Measurements from ENCODE around the gene BMP8A.

The BMP8A gene

DNA sequence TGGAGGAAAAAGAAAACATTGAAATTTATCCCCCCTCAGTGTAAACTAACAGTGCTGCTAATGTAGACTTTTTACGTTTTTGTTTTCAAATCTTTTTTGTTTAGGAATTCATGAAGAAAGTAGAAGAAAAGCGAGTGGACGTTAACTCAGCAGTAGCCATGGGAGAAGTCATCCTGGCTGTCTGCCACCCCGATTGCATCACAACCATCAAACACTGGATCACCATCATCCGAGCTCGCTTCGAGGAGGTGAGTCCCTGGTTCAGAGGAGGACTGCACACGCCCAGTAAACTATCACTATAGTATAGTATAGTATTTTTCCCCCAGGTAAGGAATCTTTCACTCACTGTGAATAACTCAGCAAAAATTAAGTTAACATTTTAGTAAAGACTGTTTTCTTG lies 37.8 kb upstream of the BMP8A start:
- Histone ChIP-seq H3K4ac (ENCODE audit: low read depth in 1 of 2, low read length in 2 of 2) (no peak overlapping the region), H2BK5ac (ENCODE audit: low read depth, low read length, poor library complexity, severe bottlenecking) (no peak overlapping the region), H3K27me3 (ENCODE audit: control insufficient read depth in 1 of 2, insufficient read depth in 1 of 2, low read length in 2 of 2) (no peaks in the 10 kb centered on the region), H3K4me3 (ENCODE audit: insufficient read depth in 1 of 2, low read depth in 1 of 2, low read length in 2 of 2) (no peak overlapping the region), H3K9me3 (ENCODE audit: control insufficient read depth, low read length) (no peaks in the 10 kb centered on the region), H3K23ac (ENCODE audit: low read length in 2 of 2) (no peak overlapping the region), H3K36me3 (ENCODE audit: control insufficient read depth in 1 of 2, insufficient read depth in 2 of 2, low read depth in 1 of 2, low read length in 2 of 2) (peaks cover 66 to 96% of the 10 kb centered on the region in 2 experiments), H4K91ac (ENCODE audit: low read length) (no peak overlapping the region), H3K79me1 (replicated peaks; ENCODE audit: low read length, poor library complexity, severe bottlenecking) (peaks cover 14% of the 10 kb centered on the region), H2BK120ac (ENCODE audit: low read depth, low read length) (no peak overlapping the region), H3K9ac (ENCODE audit: low read length) (peak overlapping the region; percentile 40), H3K4me1 (ENCODE audit: control insufficient read depth, insufficient read depth, low read depth, low read length) (no peaks in the 10 kb centered on the region), H2BK12ac (ENCODE audit: low read length in 2 of 2) (no peak overlapping the region), H3K4me2 (ENCODE audit: low read length, poor library complexity, severe bottlenecking) (no peak overlapping the region), H3K18ac (ENCODE audit: low read depth in 1 of 2, low read length in 2 of 2) (no peak overlapping the region), H2BK15ac (ENCODE audit: low read depth, poor library complexity, severe bottlenecking) (no peak overlapping the region), H2AK5ac (ENCODE audit: low read length, severe bottlenecking) (no peak overlapping the region), H2AFZ (ENCODE audit: low read depth, low read length) (no peak overlapping the region), H4K8ac (ENCODE audit: low read length) (no peak overlapping the region), H3K27ac (ENCODE audit: low read length, poor library complexity, severe bottlenecking) (no peak overlapping the region), H3K14ac (ENCODE audit: low read length in 2 of 2) (no peak overlapping the region)
- DNase-seq = peak; percentile 70
- whole genome bisulfite sequencing = 95% methylated on average over 3 of the region's 8 CpGs

DNA sequence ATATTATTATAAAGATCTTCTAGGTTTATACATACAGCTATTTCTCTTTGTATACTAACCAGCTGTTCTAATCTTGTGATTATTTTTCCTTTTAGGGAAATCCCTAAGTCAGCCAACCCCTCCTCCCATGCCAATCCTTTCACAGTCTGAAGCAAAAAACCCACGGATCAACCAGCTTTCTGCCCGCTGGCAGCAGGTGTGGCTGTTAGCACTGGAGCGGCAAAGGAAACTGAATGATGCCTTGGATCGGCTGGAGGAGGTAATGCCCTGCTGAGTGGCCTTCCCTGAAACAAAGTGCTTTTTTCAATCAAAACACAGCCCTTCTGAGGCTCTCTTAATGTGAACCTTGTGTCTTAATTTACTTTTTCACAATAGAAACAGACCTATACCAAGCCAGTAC lies 32.4 kb upstream of the BMP8A start:
- Histone ChIP-seq H4K91ac (ENCODE audit: low read length) (no peak overlapping the region), H4K8ac (ENCODE audit: low read length) (no peak overlapping the region), H3K14ac (ENCODE audit: low read length in 2 of 2) (no peak overlapping the region), H3K4me1 (ENCODE audit: control insufficient read depth, insufficient read depth, low read depth, low read length) (no peaks in the 10 kb centered on the region), H2BK12ac (ENCODE audit: low read length in 2 of 2) (no peak overlapping the region), H2AK5ac (ENCODE audit: low read length, severe bottlenecking) (no peak overlapping the region), H3K23ac (ENCODE audit: low read length in 2 of 2) (no peak overlapping the region), H3K9ac (ENCODE audit: low read length) (no peak overlapping the region), H3K36me3 (ENCODE audit: control insufficient read depth in 1 of 2, insufficient read depth in 2 of 2, low read depth in 1 of 2, low read length in 2 of 2) (peaks cover 67 to 96% of the 10 kb centered on the region in 2 experiments), H3K27me3 (ENCODE audit: control insufficient read depth in 1 of 2, insufficient read depth in 1 of 2, low read length in 2 of 2) (no peaks in the 10 kb centered on the region), H3K4ac (ENCODE audit: low read depth in 1 of 2, low read length in 2 of 2) (no peak overlapping the region), H3K18ac (ENCODE audit: low read depth in 1 of 2, low read length in 2 of 2) (no peak overlapping the region), H3K9me3 (ENCODE audit: control insufficient read depth, low read length) (no peaks in the 10 kb centered on the region), H2BK5ac (ENCODE audit: low read depth, low read length, poor library complexity, severe bottlenecking) (no peak overlapping the region), H3K4me3 (ENCODE audit: insufficient read depth in 1 of 2, low read depth in 1 of 2, low read length in 2 of 2) (no peak overlapping the region), H2BK15ac (ENCODE audit: low read depth, poor library complexity, severe bottlenecking) (no peak overlapping the region), H2AFZ (ENCODE audit: low read depth, low read length) (no peak overlapping the region), H3K27ac (ENCODE audit: low read length, poor library complexity, severe bottlenecking) (no peak overlapping the region), H3K4me2 (ENCODE audit: low read length, poor library complexity, severe bottlenecking) (no peak overlapping the region), H2BK120ac (ENCODE audit: low read depth, low read length) (no peak overlapping the region), H3K79me1 (replicated peaks; ENCODE audit: low read length, poor library complexity, severe bottlenecking) (peaks cover 8% of the 10 kb centered on the region)
- DNase-seq = no peak
- WGBS = 98% methylated on average over 4 of the region's 4 CpGs

DNA sequence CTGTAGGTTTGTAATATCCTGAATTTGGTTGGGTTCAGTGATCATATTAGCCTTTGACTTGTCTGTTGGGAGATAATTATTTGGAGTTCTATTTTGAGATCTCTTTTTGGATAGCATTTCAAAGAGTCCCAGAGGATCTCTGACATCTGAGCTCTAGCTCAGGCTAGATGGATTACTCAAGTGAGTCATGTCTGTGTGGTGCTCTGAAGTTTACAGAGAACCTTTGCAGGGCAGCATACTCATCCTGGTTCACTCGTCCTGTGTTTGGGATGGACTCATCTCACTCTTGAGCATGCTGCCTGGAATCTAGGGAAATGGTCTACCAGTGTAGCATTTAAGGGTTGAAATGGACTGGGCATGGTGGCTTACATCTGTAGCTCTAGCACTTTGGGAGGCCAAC lies 29.4 kb upstream of the BMP8A start:
- Histone ChIP-seq H3K9me3 (ENCODE audit: control insufficient read depth, low read length) (no peaks in the 10 kb centered on the region), H2BK12ac (ENCODE audit: low read length in 2 of 2) (no peak overlapping the region), H3K23ac (ENCODE audit: low read length in 2 of 2) (no peak overlapping the region), H3K27me3 (ENCODE audit: control insufficient read depth in 1 of 2, insufficient read depth in 1 of 2, low read length in 2 of 2) (no peaks in the 10 kb centered on the region), H4K8ac (ENCODE audit: low read length) (no peak overlapping the region), H2AK5ac (ENCODE audit: low read length, severe bottlenecking) (no peak overlapping the region), H3K36me3 (ENCODE audit: control insufficient read depth in 1 of 2, insufficient read depth in 2 of 2, low read depth in 1 of 2, low read length in 2 of 2) (peaks cover 59 to 95% of the 10 kb centered on the region in 2 experiments), H3K27ac (ENCODE audit: low read length, poor library complexity, severe bottlenecking) (peak overlapping the region; percentile 4), H3K4me2 (ENCODE audit: low read length, poor library complexity, severe bottlenecking) (no peak overlapping the region), H3K79me1 (replicated peaks; ENCODE audit: low read length, poor library complexity, severe bottlenecking) (peaks cover 3% of the 10 kb centered on the region), H3K18ac (ENCODE audit: low read depth in 1 of 2, low read length in 2 of 2) (no peak overlapping the region), H2BK15ac (ENCODE audit: low read depth, poor library complexity, severe bottlenecking) (no peak overlapping the region), H3K4ac (ENCODE audit: low read depth in 1 of 2, low read length in 2 of 2) (no peak overlapping the region), H2BK120ac (ENCODE audit: low read depth, low read length) (no peak overlapping the region), H3K4me1 (ENCODE audit: control insufficient read depth, insufficient read depth, low read depth, low read length) (no peaks in the 10 kb centered on the region), H2BK5ac (ENCODE audit: low read depth, low read length, poor library complexity, severe bottlenecking) (no peak overlapping the region), H3K4me3 (ENCODE audit: insufficient read depth in 1 of 2, low read depth in 1 of 2, low read length in 2 of 2) (no peak overlapping the region), H3K9ac (ENCODE audit: low read length) (no peak overlapping the region), H4K91ac (ENCODE audit: low read length) (no peak overlapping the region), H3K14ac (ENCODE audit: low read length in 2 of 2) (no peak overlapping the region), H2AFZ (ENCODE audit: low read depth, low read length) (no peak overlapping the region)
- peak; percentile 71 for DNase-seq
- WGBS = 36% methylated on average over 1 of the region's 1 CpG

DNA sequence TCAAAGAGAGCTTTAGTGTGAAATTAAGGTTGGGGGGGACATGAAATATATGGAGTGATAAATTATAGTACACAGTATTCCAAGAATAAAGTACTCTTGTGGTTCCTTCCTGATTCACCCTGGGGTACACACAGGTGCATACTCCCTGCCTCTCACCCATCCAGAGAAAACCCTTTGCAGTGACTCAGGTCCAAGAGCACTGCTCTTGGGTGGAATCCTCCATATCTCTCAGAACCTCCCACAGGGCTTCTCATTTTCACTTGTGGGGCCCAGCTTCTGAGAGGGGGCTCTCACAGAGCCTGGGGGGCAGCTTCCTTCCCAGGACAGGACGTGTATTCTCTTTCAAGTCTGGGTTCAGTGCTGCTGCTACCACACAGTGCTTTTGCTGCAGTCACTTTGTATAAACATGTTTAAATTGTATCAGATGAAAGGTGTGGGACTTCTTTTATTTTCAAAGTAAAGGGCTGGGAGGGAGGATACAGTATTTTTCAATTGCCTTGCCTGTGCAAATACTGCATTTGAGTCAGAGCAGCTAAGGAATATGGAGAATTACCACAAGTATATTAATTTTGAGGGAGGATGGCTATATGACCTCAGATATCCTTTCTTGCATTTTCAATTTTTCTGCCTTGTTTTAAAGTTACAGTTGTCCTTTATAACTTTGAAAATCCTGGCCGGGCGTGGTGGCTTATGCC lies 24.9 kb upstream of the BMP8A start:
- H2BK120ac ChIP-seq (ENCODE audit: low read depth, low read length) = no peak overlapping the region
- no peak overlapping the region for H2AK5ac ChIP-seq (ENCODE audit: low read length, severe bottlenecking)
- no peaks in the 10 kb centered on the region for H3K4me1 ChIP-seq (ENCODE audit: control insufficient read depth, insufficient read depth, low read depth, low read length)
- H2BK5ac ChIP-seq (ENCODE audit: low read depth, low read length, poor library complexity, severe bottlenecking) = no peak overlapping the region
- H4K91ac ChIP-seq (ENCODE audit: low read length) = no peak overlapping the region
- no peak overlapping the region for H2AFZ ChIP-seq (ENCODE audit: low read depth, low read length)
- no peak overlapping the region for H2BK15ac ChIP-seq (ENCODE audit: low read depth, poor library complexity, severe bottlenecking)
- DNase-seq = no peak
- 96% methylated on average over 3 of the region's 3 CpGs for WGBS
- H3K23ac ChIP-seq (ENCODE audit: low read length in 2 of 2) = no peak overlapping the region
- H3K4me3 ChIP-seq (ENCODE audit: insufficient read depth in 1 of 2, low read depth in 1 of 2, low read length in 2 of 2) = no peak overlapping the region
- peak overlapping the region; percentile 28 for H3K27ac ChIP-seq (ENCODE audit: low read length, poor library complexity, severe bottlenecking)
- no peak overlapping the region for H3K14ac ChIP-seq (ENCODE audit: low read length in 2 of 2)
- no peaks in the 10 kb centered on the region for H3K9me3 ChIP-seq (ENCODE audit: control insufficient read depth, low read length)
- H3K18ac ChIP-seq (ENCODE audit: low read depth in 1 of 2, low read length in 2 of 2) = no peak overlapping the region
- peaks cover 6% of the 10 kb centered on the region for H3K79me1 ChIP-seq (replicated peaks; ENCODE audit: low read length, poor library complexity, severe bottlenecking)
- no peaks in the 10 kb centered on the region for H3K27me3 ChIP-seq (ENCODE audit: control insufficient read depth in 1 of 2, insufficient read depth in 1 of 2, low read length in 2 of 2)
- peak overlapping the region; percentile 42 for H3K9ac ChIP-seq (ENCODE audit: low read length)
- no peak overlapping the region for H4K8ac ChIP-seq (ENCODE audit: low read length)
- no peak overlapping the region for H2BK12ac ChIP-seq (ENCODE audit: low read length in 2 of 2)
- H3K4me2 ChIP-seq (ENCODE audit: low read length, poor library complexity, severe bottlenecking) = no peak overlapping the region
- peaks cover 48 to 95% of the 10 kb centered on the region in 2 experiments for H3K36me3 ChIP-seq (ENCODE audit: control insufficient read depth in 1 of 2, insufficient read depth in 2 of 2, low read depth in 1 of 2, low read length in 2 of 2)
- H3K4ac ChIP-seq (ENCODE audit: low read depth in 1 of 2, low read length in 2 of 2) = no peak overlapping the region
